ENCODE results near the gene TAF11L8.
"Not testable (repeated sequence)": the region's sequence is repeated elsewhere in the genome, so short reads cannot be mapped to it uniquely, and the experiment has no call there.

Gene TAF11L8

DNA sequence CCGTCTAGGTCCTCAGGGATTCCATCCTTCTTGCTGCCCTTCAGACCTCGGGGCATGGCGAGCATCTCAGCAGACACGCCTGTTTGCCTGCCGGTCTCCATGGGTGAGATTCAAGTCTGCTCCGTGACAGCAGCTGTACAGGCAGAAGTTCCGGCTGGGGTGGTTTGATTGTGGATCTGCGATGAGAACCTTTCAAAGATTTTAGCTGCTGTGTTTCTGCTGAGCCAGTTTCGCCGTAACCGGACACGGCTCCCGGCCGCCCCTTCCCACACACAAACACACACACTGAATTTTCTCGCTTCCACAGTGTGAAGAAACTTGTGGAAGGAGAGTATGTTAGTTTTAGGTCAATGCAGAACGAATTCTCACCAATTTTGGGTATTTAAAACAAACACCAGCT, at the start of gene TAF11L8:
TAF11L8 (minus strand) TSS at position 101 of the 400 bp plus-strand sequence.
- DNase-seq = not testable (repeated sequence)

DNA sequence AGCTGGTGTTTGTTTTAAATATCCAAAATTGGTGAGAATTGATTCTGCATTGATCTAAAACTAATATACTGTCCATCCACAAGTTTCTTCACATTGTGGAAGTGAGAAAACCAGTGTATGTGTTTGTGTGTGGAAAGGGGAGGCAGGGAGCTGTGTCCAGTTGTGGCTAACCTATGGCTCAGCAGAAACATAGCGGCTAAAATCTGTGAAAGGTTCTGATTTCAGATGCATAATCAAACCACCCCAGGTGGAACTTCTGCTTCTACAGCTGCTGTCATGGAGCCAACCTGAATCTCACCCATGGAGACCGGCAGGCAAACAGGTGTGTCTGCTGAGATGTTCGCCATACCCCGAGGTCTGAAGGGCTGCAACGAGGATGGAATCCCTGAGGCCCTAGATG, 43.4 kb upstream of the TAF11L8 start, which contains the start of gene TAF11L14:
TAF11L14 (plus strand) TSS at position 301 of the 400 bp plus-strand sequence.
- no peak for DNase-seq

GRCh38 chr5:17631788-17632187, 41.0 kb upstream of the TAF11L8 start, which contains the start of gene TAF11L13:
Gene TAF11L13, plus strand, starts transcription at chr5:17632088.
- DNase-seq = not testable (repeated sequence)

DNA sequence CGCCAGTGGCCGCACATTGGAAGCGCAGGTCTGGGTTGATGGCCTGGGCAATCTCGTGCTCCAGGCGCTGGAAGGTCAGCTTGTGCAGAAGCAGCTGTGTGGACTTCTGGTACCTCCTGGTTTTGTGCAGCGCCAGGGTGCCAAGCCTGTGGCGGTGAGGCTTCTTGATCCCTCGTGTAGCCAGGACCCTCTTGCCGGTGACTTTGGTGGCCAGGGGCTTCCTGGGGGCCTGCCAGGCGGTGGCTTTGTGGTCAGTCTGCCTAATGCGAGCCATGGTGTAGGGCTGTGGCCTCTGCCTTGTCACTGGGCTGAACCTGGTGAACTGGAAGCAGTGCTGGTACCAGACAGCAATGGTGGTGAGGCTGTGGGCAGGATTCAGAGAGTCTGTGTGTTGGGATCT, 34.9 kb upstream of the TAF11L8 start:
- no peak for DNase-seq

DNA sequence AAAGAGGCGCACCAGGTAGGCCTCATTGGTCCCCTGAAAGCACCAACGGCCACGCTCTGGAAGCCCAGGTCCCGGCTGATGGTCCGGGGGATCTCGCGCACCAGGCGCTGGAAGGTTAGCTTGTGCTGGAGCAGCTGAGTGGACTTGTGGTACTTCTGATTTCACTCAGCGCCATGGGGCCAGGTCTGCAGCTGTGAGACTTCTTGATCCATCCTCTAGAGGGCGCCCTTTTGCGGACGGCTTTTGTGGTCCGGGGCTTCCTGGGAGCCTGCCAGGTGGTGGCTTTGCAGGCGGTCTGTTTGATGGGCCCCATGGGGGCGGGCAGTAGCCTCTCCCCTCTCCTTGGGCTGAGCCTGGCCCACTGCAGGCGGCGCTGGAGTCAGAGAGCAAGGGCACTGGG, 29.9 kb upstream of the TAF11L8 start:
- no peak for DNase-seq

GRCh38 chr5:17619354-17619753, 28.6 kb upstream of the TAF11L8 start:
- DNase-seq = no peak

DNA sequence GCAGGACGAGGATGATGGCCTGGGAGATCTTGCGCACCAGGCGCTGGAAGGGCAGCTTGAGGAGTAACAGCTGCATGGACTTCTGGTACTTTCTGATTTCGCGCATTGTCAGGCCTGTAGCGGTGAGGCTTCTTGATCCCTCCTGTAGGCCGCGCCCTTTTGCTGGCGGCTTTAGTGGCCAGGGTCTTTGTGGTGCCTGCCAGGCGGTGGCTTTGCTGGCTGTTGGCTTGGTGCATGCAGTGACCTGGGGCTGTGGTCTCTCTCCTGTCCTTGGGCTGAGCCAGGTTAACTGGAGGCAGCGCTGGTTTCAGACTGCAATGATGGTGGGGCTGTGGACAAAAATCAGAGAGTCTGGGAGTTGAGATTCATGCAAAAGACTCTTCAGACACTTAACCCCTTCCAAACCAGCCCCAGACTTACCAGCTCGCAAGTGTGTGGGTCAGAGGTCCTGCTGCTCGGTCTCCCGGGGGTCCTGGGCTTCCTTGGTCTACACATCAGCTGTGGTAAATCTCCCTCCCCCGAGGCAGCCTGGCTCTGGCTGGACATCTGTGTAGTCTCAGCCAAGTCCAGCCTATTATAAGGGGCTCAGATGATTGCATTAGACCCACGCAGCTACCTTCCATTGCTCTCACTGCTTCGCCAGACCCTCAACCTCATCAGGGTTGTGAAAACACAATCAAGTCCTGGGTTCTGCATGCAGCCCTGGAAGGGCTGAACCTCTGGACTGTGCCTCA, 24.3 kb upstream of the TAF11L8 start:
- no peak for DNase-seq

- not testable (repeated sequence) for DNase-seq
These were observed 19.3 kb upstream of the TAF11L8 start, which contains the start of gene TAF11L12 for GRCh38 chr5:17610092-17610491. Gene TAF11L12, plus strand, starts transcription at chr5:17610392.

GRCh38 chr5:17607461-17607860, 16.7 kb upstream of the TAF11L8 start:
- DNase-seq = not testable (repeated sequence)

GRCh38 chr5:17604951-17605350, 14.2 kb upstream of the TAF11L8 start:
- no peak for DNase-seq

- DNase-seq = not testable (repeated sequence)
These were observed 13.1 kb upstream of the TAF11L8 start, which contains the start of gene TAF11L11 for GRCh38 chr5:17603880-17604279. Gene TAF11L11, plus strand, starts transcription at chr5:17604183.

DNA sequence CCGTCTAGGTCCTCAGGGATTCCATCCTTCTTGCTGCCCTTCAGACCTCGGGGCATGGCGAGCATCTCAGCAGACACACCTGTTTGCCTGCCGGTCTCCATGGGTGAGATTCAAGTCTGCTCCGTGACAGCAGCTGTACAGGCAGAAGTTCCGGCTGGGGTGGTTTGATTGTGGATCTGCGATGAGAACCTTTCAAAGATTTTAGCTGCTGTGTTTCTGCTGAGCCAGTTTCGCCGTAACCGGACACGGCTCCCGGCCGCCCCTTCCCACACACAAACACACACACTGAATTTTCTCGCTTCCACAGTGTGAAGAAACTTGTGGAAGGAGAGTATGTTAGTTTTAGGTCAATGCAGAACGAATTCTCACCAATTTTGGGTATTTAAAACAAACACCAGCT, 7.0 kb upstream of the TAF11L8 start, which contains the start of gene TAF11L10:
TAF11L10 (minus strand) TSS at position 101 of the 400 bp plus-strand sequence.
- not testable (repeated sequence) for DNase-seq

GRCh38 chr5:17594255-17594654, 3.5 kb upstream of the TAF11L8 start, which contains the start of gene TAF11L9:
Gene TAF11L9, minus strand, starts transcription at chr5:17594394.
- DNase-seq = not testable (repeated sequence)

GRCh38 chr5:17585658-17586057, 5.1 kb downstream of the TAF11L8 start, which contains the start of gene TAF11L7:
Gene TAF11L7, minus strand, starts transcription at chr5:17585758.
- not testable (repeated sequence) for DNase-seq

Data from C1 segment of cervical spinal cord (tissue), 14 donors.